ENCODE data around the gene SKA3. TPM values are rescaled to one million over a fixed set of nuclear protein-coding genes. Genes with fewer than 3 reads are reported as not detected.
"Not testable (repeated sequence)": the region's sequence is repeated elsewhere in the genome, so short reads cannot be mapped to it uniquely, and the experiment has no call there.

Gene SKA3
- total RNA-seq, 2 donors from 2014 or later: 2.0 TPM; not detected in 1

DNA sequence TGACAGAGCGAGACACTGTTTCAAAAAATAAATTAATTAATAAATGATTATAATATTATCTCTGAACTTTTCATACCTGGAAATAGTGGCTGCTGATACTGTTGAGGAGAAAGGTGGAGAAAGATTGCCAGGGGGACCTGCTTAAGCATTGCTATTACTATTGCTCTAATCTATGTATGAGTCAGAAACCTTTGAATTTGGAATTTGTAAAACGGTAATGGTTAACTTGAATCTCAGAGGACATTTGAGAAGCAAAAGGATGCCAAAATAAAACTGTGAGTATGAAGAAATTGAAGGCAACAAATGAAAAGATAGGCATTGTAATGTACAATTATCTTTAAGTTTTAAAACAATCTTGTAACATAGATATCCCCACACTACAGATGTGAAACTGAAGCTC is 5.3 kb upstream of the SKA3 start:
- TF ChIP-seq, protein P1, sequence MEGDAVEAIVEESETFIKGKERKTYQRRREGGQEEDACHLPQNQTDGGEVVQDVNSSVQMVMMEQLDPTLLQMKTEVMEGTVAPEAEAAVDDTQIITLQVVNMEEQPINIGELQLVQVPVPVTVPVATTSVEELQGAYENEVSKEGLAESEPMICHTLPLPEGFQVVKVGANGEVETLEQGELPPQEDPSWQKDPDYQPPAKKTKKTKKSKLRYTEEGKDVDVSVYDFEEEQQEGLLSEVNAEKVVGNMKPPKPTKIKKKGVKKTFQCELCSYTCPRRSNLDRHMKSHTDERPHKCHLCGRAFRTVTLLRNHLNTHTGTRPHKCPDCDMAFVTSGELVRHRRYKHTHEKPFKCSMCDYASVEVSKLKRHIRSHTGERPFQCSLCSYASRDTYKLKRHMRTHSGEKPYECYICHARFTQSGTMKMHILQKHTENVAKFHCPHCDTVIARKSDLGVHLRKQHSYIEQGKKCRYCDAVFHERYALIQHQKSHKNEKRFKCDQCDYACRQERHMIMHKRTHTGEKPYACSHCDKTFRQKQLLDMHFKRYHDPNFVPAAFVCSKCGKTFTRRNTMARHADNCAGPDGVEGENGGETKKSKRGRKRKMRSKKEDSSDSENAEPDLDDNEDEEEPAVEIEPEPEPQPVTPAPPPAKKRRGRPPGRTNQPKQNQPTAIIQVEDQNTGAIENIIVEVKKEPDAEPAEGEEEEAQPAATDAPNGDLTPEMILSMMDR (IDR thresholded peaks at IDR 0.05): no peak
- H3K27ac ChIP-seq: no peak overlapping the region
- no peak overlapping the region for H3K4me3 ChIP-seq
- H3K36me3 ChIP-seq: no peaks in the 10 kb centered on the region
- H3K9me3 ChIP-seq: no peaks in the 10 kb centered on the region
- no peak for DNase-seq (ENCODE audit: low spot score)
- no peaks in the 10 kb centered on the region for H3K27me3 ChIP-seq
- H3K4me1 ChIP-seq: peaks cover 0 to 12% of the 10 kb centered on the region in 2 donors

DNA sequence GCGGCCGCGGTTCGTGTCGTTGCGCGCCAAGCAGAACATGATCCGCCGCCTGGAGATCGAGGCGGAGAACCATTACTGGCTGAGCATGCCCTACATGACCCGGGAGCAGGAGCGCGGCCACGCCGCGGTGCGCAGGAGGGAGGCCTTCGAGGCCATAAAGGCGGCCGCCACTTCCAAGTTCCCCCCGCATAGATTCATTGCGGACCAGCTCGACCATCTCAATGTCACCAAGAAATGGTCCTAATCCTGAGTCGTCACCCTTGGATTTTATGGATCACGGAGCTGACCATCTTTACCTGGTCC is 581 bp upstream of the SKA3 start:
- peaks cover 0 to 17% of the 10 kb centered on the region in 2 donors for H3K4me1 ChIP-seq

DNA sequence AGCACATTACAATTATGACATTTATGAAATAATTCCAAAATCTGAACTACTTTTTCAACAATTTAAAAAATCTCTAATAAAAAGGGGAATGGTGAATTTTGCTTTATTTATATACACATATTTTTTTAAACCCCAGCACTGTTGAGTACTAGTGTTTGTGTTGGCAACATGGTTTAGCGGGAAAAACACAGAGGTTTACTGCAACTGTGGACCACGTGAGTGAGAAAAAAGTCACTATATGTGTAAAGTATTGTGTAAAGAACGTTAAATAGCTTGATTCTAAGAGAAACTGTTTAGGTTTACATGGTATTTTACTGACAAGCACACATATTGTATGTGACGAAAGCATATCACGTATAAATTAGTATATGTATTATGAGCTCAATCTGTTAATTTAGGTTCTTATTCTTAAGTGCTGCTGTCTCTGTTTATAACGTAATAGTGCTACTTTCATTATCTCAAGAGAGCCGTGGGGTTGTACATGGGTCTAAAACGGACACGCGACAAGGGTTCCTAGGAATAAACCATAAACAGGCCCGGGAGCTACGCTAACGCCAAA is 617 bp downstream of the SKA3 start:
- no peaks in the 10 kb centered on the region for H3K27me3 ChIP-seq
- no peaks in the 10 kb centered on the region for H3K36me3 ChIP-seq
- H3K27ac ChIP-seq: peak overlapping the region in 1 of 2 donors; percentile 94
- H3K9me3 ChIP-seq: no peaks in the 10 kb centered on the region
- TF ChIP-seq, protein P1 (IDR thresholded peaks at IDR 0.05): no peak
- H3K4me3 ChIP-seq: peak overlapping the region; percentile 77
- peaks cover 0 to 17% of the 10 kb centered on the region in 2 donors for H3K4me1 ChIP-seq
- no peak for DNase-seq (ENCODE audit: low spot score)

More for the DNA sequence above, 581 bp upstream of the SKA3 start:
- DNase-seq (ENCODE audit: low spot score): no peak
- Histone ChIP-seq H3K36me3 (no peaks in the 10 kb centered on the region), H3K9me3 (no peaks in the 10 kb centered on the region), H3K27me3 (no peaks in the 10 kb centered on the region), H3K4me3 (peak overlapping the region; percentile 77), H3K27ac (peak overlapping the region; percentile 94)
- TF ChIP-seq, protein P1 (IDR thresholded peaks at IDR 0.05): no peak

DNA sequence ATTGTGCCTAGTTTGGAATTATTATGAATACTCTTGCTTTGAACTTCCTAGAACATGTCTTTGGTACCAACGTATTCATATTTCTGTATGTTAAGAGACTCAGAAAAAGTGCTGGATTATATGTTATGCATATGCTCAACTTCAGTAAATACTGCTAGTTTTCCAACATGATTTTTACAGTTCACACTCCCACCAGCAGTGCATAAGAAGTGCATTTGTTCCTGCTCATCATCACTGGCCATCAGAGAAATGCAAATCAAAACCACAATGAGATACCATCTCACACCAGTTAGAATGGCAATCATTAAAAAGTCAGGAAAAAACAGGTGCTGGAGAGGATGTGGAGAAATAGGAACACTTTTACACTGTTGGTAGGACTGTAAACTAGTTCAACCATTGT is 2.6 kb downstream of the SKA3 start:
- H3K4me3 ChIP-seq; H3K36me3 ChIP-seq; DNase-seq (ENCODE audit: low spot score); H3K27ac ChIP-seq; H3K9me3 ChIP-seq; H3K27me3 ChIP-seq: not testable (repeated sequence)
- peaks cover 0 to 17% of the 10 kb centered on the region in 2 donors for H3K4me1 ChIP-seq

DNA sequence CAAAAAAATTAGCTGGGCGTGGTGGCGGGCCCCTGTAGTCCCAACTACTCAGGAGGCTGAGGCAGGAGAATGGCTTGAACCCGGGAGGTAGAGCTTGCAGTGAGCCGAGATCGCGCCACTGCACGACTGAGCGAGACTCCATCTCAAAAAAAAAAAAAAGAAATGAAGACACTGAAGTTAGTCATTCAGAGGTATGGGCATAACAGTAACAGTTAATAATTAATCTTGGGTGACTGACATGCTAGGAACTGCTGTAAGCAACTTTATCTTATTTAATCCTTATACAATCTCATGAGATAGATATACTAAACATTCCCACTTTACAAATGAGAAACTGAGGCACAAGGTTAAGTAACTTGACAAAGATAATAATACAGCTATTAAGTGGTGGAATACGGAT is 4.9 kb downstream of the SKA3 start:
- no peaks in the 10 kb centered on the region for H3K9me3 ChIP-seq
- no peak overlapping the region for H3K4me3 ChIP-seq
- no peaks in the 10 kb centered on the region for H3K36me3 ChIP-seq
- no peaks in the 10 kb centered on the region for H3K27me3 ChIP-seq
- DNase-seq (ENCODE audit: low spot score): no peak
- TF ChIP-seq, protein P1 (IDR thresholded peaks at IDR 0.05): no peak
- peaks cover 0 to 5% of the 10 kb centered on the region in 2 donors for H3K4me1 ChIP-seq
- H3K27ac ChIP-seq: no peak overlapping the region

DNA sequence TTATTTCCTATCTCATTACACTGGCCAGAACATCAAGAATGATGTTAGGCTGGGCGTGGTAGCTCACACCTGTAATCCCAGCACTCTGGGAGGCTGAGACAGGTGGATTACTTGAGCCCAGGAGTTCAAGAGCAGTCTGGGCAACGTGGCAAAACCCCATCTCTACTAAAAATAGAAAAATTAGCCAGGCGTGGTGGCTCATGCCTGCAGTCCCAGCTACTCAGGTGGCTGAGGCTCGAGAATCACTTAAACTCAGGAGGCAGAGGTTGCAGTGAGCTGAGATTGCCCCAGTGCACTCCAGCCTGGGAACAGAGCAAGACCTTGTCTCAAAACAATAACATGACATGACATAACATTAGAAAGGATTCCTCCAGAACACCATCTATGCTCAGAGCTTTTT is 10.7 kb downstream of the SKA3 start:
- H3K36me3 ChIP-seq; H3K9me3 ChIP-seq; H3K4me3 ChIP-seq; H3K4me1 ChIP-seq; DNase-seq (ENCODE audit: low spot score); H3K27ac ChIP-seq; H3K27me3 ChIP-seq: not testable (repeated sequence)

DNA sequence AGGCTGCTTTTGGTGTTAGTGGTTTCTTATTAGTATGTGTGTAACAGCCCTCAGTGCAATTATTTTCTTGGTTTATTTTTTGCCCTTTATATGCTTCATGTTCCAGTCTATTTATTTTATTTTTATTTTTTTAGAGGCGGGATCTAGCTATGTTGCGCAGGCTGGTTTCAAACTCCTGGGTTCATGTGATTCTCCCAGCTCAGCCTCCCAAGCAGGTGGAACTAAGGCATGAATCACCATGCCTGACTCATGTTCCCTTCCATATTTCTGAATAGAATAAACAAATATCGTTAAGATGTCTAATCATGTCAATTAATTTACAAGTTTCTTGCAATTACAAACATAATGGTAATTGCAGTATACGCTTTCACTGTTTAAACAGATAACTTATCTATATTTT is 11.7 kb downstream of the SKA3 start:
- Histone ChIP-seq H3K4me3 (no peak overlapping the region), H3K9me3 (no peaks in the 10 kb centered on the region), H3K27me3 (no peaks in the 10 kb centered on the region), H3K4me1 (no peaks in the 10 kb centered on the region), H3K36me3 (no peaks in the 10 kb centered on the region), H3K27ac (no peak overlapping the region)
- TF ChIP-seq, protein P1 (IDR thresholded peaks at IDR 0.05): no peak
- DNase-seq (ENCODE audit: low spot score): no peak
